ENCODE results near the gene ATP8B4. TPM values are rescaled to one million over a fixed set of nuclear protein-coding genes. Genes with fewer than 3 reads are reported as not detected.

Gene ATP8B4
- total RNA-seq, 1 donor from 2014 or later = 0.98 TPM

GRCh38 chr15:49877117-49877872, 241.7 kb downstream of the ATP8B4 start:
- H3K36me3 Mint-ChIP-seq (ENCODE audit: insufficient read depth) = no peaks in the 10 kb centered on the region
- TF ChIP-seq CTCF (IDR thresholded peaks at IDR 0.05; ENCODE audit: unreplicated experiment) = no peak
- no peak for DNase-seq (ENCODE audit: low spot score, unreplicated experiment)
- H3K4me3 Mint-ChIP-seq (ENCODE audit: low read depth) = no peak overlapping the region
- H3K9me3 Mint-ChIP-seq (ENCODE audit: low read depth) = no peaks in the 10 kb centered on the region
- peaks cover 13% of the 10 kb centered on the region for H3K4me1 Mint-ChIP-seq (ENCODE audit: low read depth)
- no peaks in the 10 kb centered on the region for H3K27me3 Mint-ChIP-seq
- H3K27ac Mint-ChIP-seq = no peak overlapping the region

- DNase-seq (ENCODE audit: low spot score, unreplicated experiment) = no peak
- Mint-ChIP-seq H3K27ac (no peak overlapping the region), H3K4me1 (ENCODE audit: low read depth) (peaks cover 13% of the 10 kb centered on the region), H3K4me3 (ENCODE audit: low read depth) (no peak overlapping the region), H3K9me3 (ENCODE audit: low read depth) (no peaks in the 10 kb centered on the region), H3K27me3 (no peaks in the 10 kb centered on the region), H3K36me3 (ENCODE audit: insufficient read depth) (no peaks in the 10 kb centered on the region)
- peak; percentile 32 for TF ChIP-seq CTCF (IDR thresholded peaks at IDR 0.05; ENCODE audit: unreplicated experiment)
These were observed 242.5 kb downstream of the ATP8B4 start for GRCh38 chr15:49876401-49877038.

GRCh38 chr15:49875392-49875791, 243.6 kb downstream of the ATP8B4 start:
- H3K36me3 Mint-ChIP-seq (ENCODE audit: insufficient read depth) = no peaks in the 10 kb centered on the region
- no peak overlapping the region for H3K4me3 Mint-ChIP-seq (ENCODE audit: low read depth)
- no peak overlapping the region for H3K27ac Mint-ChIP-seq
- peak; percentile 44 for TF ChIP-seq CTCF (IDR thresholded peaks at IDR 0.05; ENCODE audit: unreplicated experiment)
- H3K9me3 Mint-ChIP-seq (ENCODE audit: low read depth) = no peaks in the 10 kb centered on the region
- no peak for DNase-seq (ENCODE audit: low spot score, unreplicated experiment)
- peaks cover 13% of the 10 kb centered on the region for H3K4me1 Mint-ChIP-seq (ENCODE audit: low read depth)
- no peaks in the 10 kb centered on the region for H3K27me3 Mint-ChIP-seq

- no peak overlapping the region for H3K27ac Mint-ChIP-seq
- H3K36me3 Mint-ChIP-seq (ENCODE audit: insufficient read depth) = no peaks in the 10 kb centered on the region
- H3K4me3 Mint-ChIP-seq (ENCODE audit: low read depth) = no peak overlapping the region
- no peaks in the 10 kb centered on the region for H3K27me3 Mint-ChIP-seq
- no peaks in the 10 kb centered on the region for H3K9me3 Mint-ChIP-seq (ENCODE audit: low read depth)
- DNase-seq (ENCODE audit: low spot score, unreplicated experiment) = no peak
- no peak for TF ChIP-seq CTCF (IDR thresholded peaks at IDR 0.05; ENCODE audit: unreplicated experiment)
- H3K4me1 Mint-ChIP-seq (ENCODE audit: low read depth) = no peaks in the 10 kb centered on the region
These were observed 248.6 kb downstream of the ATP8B4 start for GRCh38 chr15:49870472-49870871.

- DNase-seq (ENCODE audit: low spot score, unreplicated experiment) = no peak
- Mint-ChIP-seq H3K27me3 (no peaks in the 10 kb centered on the region), H3K36me3 (ENCODE audit: insufficient read depth) (no peaks in the 10 kb centered on the region), H3K4me1 (ENCODE audit: low read depth) (no peaks in the 10 kb centered on the region), H3K27ac (no peak overlapping the region), H3K4me3 (ENCODE audit: low read depth) (no peak overlapping the region), H3K9me3 (ENCODE audit: low read depth) (no peaks in the 10 kb centered on the region)
- TF ChIP-seq CTCF (IDR thresholded peaks at IDR 0.05; ENCODE audit: unreplicated experiment) = no peak
These were observed 250.7 kb downstream of the ATP8B4 start for GRCh38 chr15:49868348-49868747.
